H9 (cell line): ENCODE results near the gene PGM2L1. TPM values are rescaled to one million over a fixed set of nuclear protein-coding genes. Genes with fewer than 3 reads are reported as not detected.
A peak's percentile ranks its signal among the peaks of the same experiment; 100 is the strongest.

Experiments used
- DNase-seq: peaks from one replicate; pipeline ENCODE4 v3.0.0-alpha.2; 2017
- H2AFZ ChIP-seq: one replicate; pipeline ENCODE4 v1.6.1; 2013; ENCODE audit warnings: mild to moderate bottlenecking, low read length, control low read depth, moderate library complexity
- H2AK5ac ChIP-seq: 2 replicates; pipeline ENCODE4 v1.6.1; 2013; ENCODE audit warnings: low read length, control low read depth, mixed read lengths; ENCODE audit not compliant: insufficient read length
- H2BK120ac ChIP-seq: one replicate; pipeline ENCODE4 v1.6.1; 2013; ENCODE audit warnings: low read depth, mild to moderate bottlenecking, low read length, control low read depth, inconsistent platforms; ENCODE audit not compliant: poor library complexity, severe bottlenecking
- H2BK12ac ChIP-seq: 2 replicates; pipeline ENCODE4 v1.6.1; 2013; ENCODE audit warnings: low read length, control low read depth, mixed read lengths, low read depth; ENCODE audit not compliant: insufficient read length
- H2BK15ac ChIP-seq: 2 replicates; pipeline ENCODE4 v1.6.1; 2013; ENCODE audit warnings: low read depth, low read length, control low read depth
- H2BK20ac ChIP-seq: one replicate; pipeline ENCODE4 v1.6.1; 2013; ENCODE audit warnings: low read depth, mild to moderate bottlenecking, low read length, control low read depth, inconsistent platforms; ENCODE audit not compliant: poor library complexity, severe bottlenecking
- H2BK5ac ChIP-seq: 2 replicates; pipeline ENCODE4 v1.6.1; 2013; ENCODE audit warnings: low read length, control low read depth, mixed read lengths; ENCODE audit not compliant: insufficient read length
- H3K14ac ChIP-seq: 2 replicates; pipeline ENCODE4 v1.6.1; 2013; ENCODE audit warnings: low read length, control low read depth; ENCODE audit not compliant: insufficient read depth
- H3K18ac ChIP-seq: 2 replicates; pipeline ENCODE4 v1.6.1; 2013; ENCODE audit warnings: low read depth, mild to moderate bottlenecking, mixed read lengths, low read length, control low read depth; ENCODE audit not compliant: insufficient read length
- H3K23ac ChIP-seq: 2 replicates; pipeline ENCODE4 v1.6.1; 2013; ENCODE audit warnings: low read length, control low read depth, mixed read lengths, low read depth; ENCODE audit not compliant: insufficient read length
- H3K23me2 ChIP-seq: 2 replicates; pipeline ENCODE4 v1.6.1; 2013; ENCODE audit warnings: low read depth, mild to moderate bottlenecking, mixed read lengths, low read length, control low read depth; ENCODE audit not compliant: insufficient read length, poor library complexity, severe bottlenecking
- H3K27ac ChIP-seq: 2 replicates; pipeline ENCODE4 v1.5.1; 2013; ENCODE audit warnings: low read length, control low read depth, mixed read lengths, low read depth; ENCODE audit not compliant: insufficient read length
- H3K27me3 ChIP-seq: 2 replicates; pipeline ENCODE4 v1.6.1; 2013; ENCODE audit warnings: low read length, control low read depth, inconsistent platforms; ENCODE audit not compliant: insufficient read depth
- H3K4ac ChIP-seq: 2 replicates; pipeline ENCODE4 v1.6.1; 2013; ENCODE audit warnings: low read depth, mild to moderate bottlenecking, control low read depth, inconsistent platforms, low read length, moderate library complexity
- H3K4me1 ChIP-seq: 2 replicates; pipeline ENCODE4 v1.6.1; 2013; ENCODE audit warnings: low read length, control low read depth, inconsistent platforms; ENCODE audit not compliant: insufficient read depth
- H3K4me2 ChIP-seq: 2 replicates; pipeline ENCODE4 v1.6.1; 2013; ENCODE audit warnings: low read length, control low read depth, mixed read lengths; ENCODE audit not compliant: insufficient read length, insufficient read depth
- H3K56ac ChIP-seq: 2 replicates; pipeline ENCODE4 v1.6.1; 2013; ENCODE audit warnings: low read depth, mild to moderate bottlenecking, mixed read lengths, low read length, control low read depth; ENCODE audit not compliant: insufficient read length
- H3K79me1 ChIP-seq: 2 replicates; pipeline ENCODE4 v1.6.1; 2013; ENCODE audit warnings: low read depth, mild to moderate bottlenecking, moderate library complexity, low read length, control low read depth, inconsistent platforms; ENCODE audit not compliant: insufficient read depth, poor library complexity, severe bottlenecking
- H3K79me2 ChIP-seq: 2 replicates; pipeline ENCODE4 v1.6.1; 2013; ENCODE audit warnings: low read length, control low read depth, inconsistent platforms; ENCODE audit not compliant: insufficient read depth
- H3K9ac ChIP-seq: 2 replicates; pipeline ENCODE4 v1.6.1; 2013; ENCODE audit warnings: low read length, control low read depth, mixed read lengths; ENCODE audit not compliant: insufficient read length; ENCODE audit errors: extremely low read depth
- H3K9me3 ChIP-seq: one replicate; pipeline ENCODE4 v1.6.1; 2013; ENCODE audit warnings: low read depth, low read length, inconsistent platforms; ENCODE audit not compliant: control insufficient read depth
- H3T11ph ChIP-seq: one replicate; pipeline ENCODE4 v1.6.1; 2013; ENCODE audit warnings: mild to moderate bottlenecking, low read length, control low read depth, inconsistent platforms
- H4K20me1 ChIP-seq: one replicate; pipeline ENCODE4 v1.6.1; 2013; ENCODE audit not compliant: control insufficient read depth, insufficient read length, insufficient read depth
- H4K5ac ChIP-seq: 2 replicates; pipeline ENCODE4 v1.6.1; 2013; ENCODE audit warnings: low read depth, mild to moderate bottlenecking, mixed read lengths, low read length, control low read depth; ENCODE audit not compliant: insufficient read length
- H4K8ac ChIP-seq: replicated peaks from 2 replicates; pipeline ENCODE4 v1.6.1; 2013; ENCODE audit warnings: low read length, control low read depth, mixed read lengths, low read depth; ENCODE audit not compliant: insufficient read length
- H4K91ac ChIP-seq: 2 replicates; pipeline ENCODE4 v1.6.1; 2013; ENCODE audit warnings: low read depth, mild to moderate bottlenecking, moderate library complexity, mixed read lengths, low read length, control low read depth; ENCODE audit not compliant: insufficient read length
- H3K27ac Mint-ChIP-seq, 3 experiments: 2 replicates in 2 of 3; 3 replicates in 1 of 3; pipeline ENCODE4 v1.8.0; 2020 to 2021; ENCODE audit warnings: mixed read lengths in 3 of 3, mild to moderate bottlenecking in 1 of 3, moderate library complexity in 1 of 3
- H3K27me3 Mint-ChIP-seq: 2 replicates; pipeline ENCODE4 v1.8.0; 2021; ENCODE audit warnings: low read depth, mild to moderate bottlenecking, moderate library complexity, mixed read lengths
- H3K36me3 Mint-ChIP-seq, 3 experiments: 2 replicates in 2 of 3; 3 replicates in 1 of 3; pipeline ENCODE4 v1.8.0; 2020 to 2021; ENCODE audit warnings: low read depth in 3 of 3, mixed read lengths in 3 of 3; ENCODE audit not compliant: insufficient read depth in 1 of 3
- H3K4me1 Mint-ChIP-seq, 2 experiments: 2 replicates each; pipeline ENCODE4 v1.8.0; 2020; ENCODE audit warnings: mixed read lengths in 2 of 2
- H3K4me3 Mint-ChIP-seq, 2 experiments: 2 replicates in 1 of 2; 3 replicates in 1 of 2; pipeline ENCODE4 v1.8.0; 2020 to 2021; ENCODE audit warnings: mild to moderate bottlenecking in 2 of 2, mixed read lengths in 2 of 2, moderate library complexity in 1 of 2
- H3K9me3 Mint-ChIP-seq, 2 experiments: 2 replicates in 1 of 2; 3 replicates in 1 of 2; pipeline ENCODE4 v1.8.0; 2020; ENCODE audit warnings: mild to moderate bottlenecking in 2 of 2, mixed read lengths in 2 of 2, moderate library complexity in 1 of 2
- WGBS: extraction: QIAGEN DNeasy Blood & Tissue Kit; methylation state at CpG from one replicate; pipeline ENCODE4 v1.1.7; 2013; ENCODE audit warnings: missing lambda C conversion rate, low lambda C conversion rate, mixed read lengths; ENCODE audit not compliant: insufficient read length; ENCODE audit errors: extremely low coverage; 5-methylcytosine and 5-hydroxymethylcytosine counted together
- total RNA-seq: library from RNA; stranded (reverse); gene quantifications from 2 replicates; pipeline ENCODE4 v1.2.1, GENCODE V29; 2021
- TF ChIP-seq, protein P1 (sequence below): fragments of 200-600 bp; sonication (generic); conservative IDR thresholded peaks from 3 replicates; pipeline ENCODE4 v1.8.0; 2021; ENCODE audit warnings: antibody characterized with exemption, mild to moderate bottlenecking

PGM2L1 gene
- total RNA-seq, 1 experiment from 2014 or later = 16.9 TPM

DNA sequence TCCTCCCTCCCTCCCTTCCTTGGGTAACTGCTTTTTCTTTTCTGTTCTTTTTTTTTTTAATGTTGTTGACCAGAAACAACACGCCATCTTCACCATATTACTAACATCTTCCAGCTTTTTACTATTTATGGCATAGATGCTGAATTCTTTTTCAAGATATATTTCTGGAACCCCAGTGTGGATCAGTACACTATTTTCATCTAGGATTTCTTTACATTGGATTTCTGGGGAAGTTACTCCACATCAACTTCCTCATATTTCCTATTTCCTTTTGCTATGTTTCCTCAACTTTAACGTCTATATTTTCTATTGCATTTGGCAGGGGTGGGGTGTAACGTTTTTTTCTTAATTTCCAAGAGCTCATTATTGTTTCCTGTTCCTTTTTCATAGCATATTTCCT lies 7.0 kb downstream of the PGM2L1 start:
- no peak overlapping the region for H3K27ac ChIP-seq
- no peak overlapping the region for H4K5ac ChIP-seq
- H3K23ac ChIP-seq = no peak overlapping the region
- H3K9ac ChIP-seq = no peak overlapping the region
- peaks cover 20 to 23% of the 10 kb centered on the region in 2 experiments for H3K4me1 Mint-ChIP-seq
- peak overlapping the region in 2 of 3 experiments; percentile 5 to 20; a peak in 1 of 7 replicates for H3K27ac Mint-ChIP-seq
- H3K4me1 ChIP-seq = no peaks in the 10 kb centered on the region; the same call in 1 of the 2 replicates
- no peak overlapping the region for H4K8ac ChIP-seq
- TF ChIP-seq, protein P1, sequence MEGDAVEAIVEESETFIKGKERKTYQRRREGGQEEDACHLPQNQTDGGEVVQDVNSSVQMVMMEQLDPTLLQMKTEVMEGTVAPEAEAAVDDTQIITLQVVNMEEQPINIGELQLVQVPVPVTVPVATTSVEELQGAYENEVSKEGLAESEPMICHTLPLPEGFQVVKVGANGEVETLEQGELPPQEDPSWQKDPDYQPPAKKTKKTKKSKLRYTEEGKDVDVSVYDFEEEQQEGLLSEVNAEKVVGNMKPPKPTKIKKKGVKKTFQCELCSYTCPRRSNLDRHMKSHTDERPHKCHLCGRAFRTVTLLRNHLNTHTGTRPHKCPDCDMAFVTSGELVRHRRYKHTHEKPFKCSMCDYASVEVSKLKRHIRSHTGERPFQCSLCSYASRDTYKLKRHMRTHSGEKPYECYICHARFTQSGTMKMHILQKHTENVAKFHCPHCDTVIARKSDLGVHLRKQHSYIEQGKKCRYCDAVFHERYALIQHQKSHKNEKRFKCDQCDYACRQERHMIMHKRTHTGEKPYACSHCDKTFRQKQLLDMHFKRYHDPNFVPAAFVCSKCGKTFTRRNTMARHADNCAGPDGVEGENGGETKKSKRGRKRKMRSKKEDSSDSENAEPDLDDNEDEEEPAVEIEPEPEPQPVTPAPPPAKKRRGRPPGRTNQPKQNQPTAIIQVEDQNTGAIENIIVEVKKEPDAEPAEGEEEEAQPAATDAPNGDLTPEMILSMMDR = no peak
- no peak overlapping the region for H3K18ac ChIP-seq
- H2BK120ac ChIP-seq = no peak overlapping the region
- no peak overlapping the region for H4K91ac ChIP-seq
- no peak overlapping the region for H2BK15ac ChIP-seq
- no peak overlapping the region for H2AK5ac ChIP-seq
- H3K23me2 ChIP-seq = no peaks in the 10 kb centered on the region
- no peaks in the 10 kb centered on the region for H3K27me3 ChIP-seq
- WGBS = no CpG with 5 or more reads among the region's 3 CpGs
- H3K9me3 ChIP-seq = no peaks in the 10 kb centered on the region
- no peak overlapping the region for H3K4me3 Mint-ChIP-seq
- H2BK5ac ChIP-seq = no peak overlapping the region
- no peak overlapping the region for H3K14ac ChIP-seq
- no peaks in the 10 kb centered on the region for H4K20me1 ChIP-seq
- H3K56ac ChIP-seq = no peak overlapping the region
- no peaks in the 10 kb centered on the region; a peak in 2 of 7 replicates for H3K36me3 Mint-ChIP-seq
- no peak overlapping the region for H2BK12ac ChIP-seq
- no peak overlapping the region for H3T11ph ChIP-seq
- no peak overlapping the region for H3K4me2 ChIP-seq
- H3K79me2 ChIP-seq = no peaks in the 10 kb centered on the region; the same call in 1 of the 2 replicates
- H2AFZ ChIP-seq = no peak overlapping the region
- DNase-seq = no peak
- H3K79me1 ChIP-seq = no peaks in the 10 kb centered on the region
- no peaks in the 10 kb centered on the region for H3K9me3 Mint-ChIP-seq
- H2BK20ac ChIP-seq = no peak overlapping the region
- H3K4ac ChIP-seq = no peak overlapping the region
- H3K27me3 Mint-ChIP-seq = no peaks in the 10 kb centered on the region
